Glutamatergic neuron (in vitro differentiated cells): ENCODE results near the gene THSD7A. TPM values are rescaled to one million over a fixed set of nuclear protein-coding genes. Genes with fewer than 3 reads are reported as not detected.

Source experiments
- DNase-seq: peaks from one replicate; pipeline ENCODE4 v3.0.0; 2022
- H3K27ac Mint-ChIP-seq: one replicate; pipeline ENCODE4 v1.8.0; 2020; ENCODE audit warnings: mild to moderate bottlenecking, mixed read lengths, inconsistent platforms; ENCODE audit not compliant: unreplicated experiment
- H3K27me3 Mint-ChIP-seq: one replicate; pipeline ENCODE4 v1.8.0; 2020; ENCODE audit warnings: mild to moderate bottlenecking, moderate library complexity, mixed read lengths, inconsistent platforms; ENCODE audit not compliant: unreplicated experiment
- H3K36me3 Mint-ChIP-seq: one replicate; pipeline ENCODE4 v1.8.0; 2020; ENCODE audit warnings: mild to moderate bottlenecking, mixed read lengths, inconsistent platforms; ENCODE audit not compliant: unreplicated experiment
- H3K4me1 Mint-ChIP-seq: one replicate; pipeline ENCODE4 v1.8.0; 2020; ENCODE audit warnings: mild to moderate bottlenecking, low read depth, mixed read lengths, inconsistent platforms; ENCODE audit not compliant: unreplicated experiment
- H3K4me3 Mint-ChIP-seq: one replicate; pipeline ENCODE4 v1.8.0; 2020; ENCODE audit warnings: mild to moderate bottlenecking, mixed read lengths, inconsistent platforms; ENCODE audit not compliant: unreplicated experiment
- H3K9me3 Mint-ChIP-seq: one replicate; pipeline ENCODE4 v1.8.0; 2020; ENCODE audit warnings: mild to moderate bottlenecking, moderate library complexity, mixed read lengths, inconsistent platforms; ENCODE audit not compliant: unreplicated experiment
- total RNA-seq: library from RNA; stranded (reverse); fragmentation: NEBNext Ultra II Directional; extraction: Animal tissue kit (Norgen Biotek cat#: 25700); gene quantifications from one replicate; pipeline ENCODE4 v1.2.1, GENCODE V29; 2021; ENCODE audit not compliant: unreplicated experiment
- TF ChIP-seq, protein P1 (sequence below): fragments of 200-600 bp; sonication (generic); IDR thresholded peaks from one replicate; pipeline ENCODE4 v1.5.0; 2021; ENCODE audit not compliant: partially characterized antibody, unreplicated experiment

THSD7A gene
- total RNA-seq, 1 donor from 2014 or later, result 211 TPM

DNA sequence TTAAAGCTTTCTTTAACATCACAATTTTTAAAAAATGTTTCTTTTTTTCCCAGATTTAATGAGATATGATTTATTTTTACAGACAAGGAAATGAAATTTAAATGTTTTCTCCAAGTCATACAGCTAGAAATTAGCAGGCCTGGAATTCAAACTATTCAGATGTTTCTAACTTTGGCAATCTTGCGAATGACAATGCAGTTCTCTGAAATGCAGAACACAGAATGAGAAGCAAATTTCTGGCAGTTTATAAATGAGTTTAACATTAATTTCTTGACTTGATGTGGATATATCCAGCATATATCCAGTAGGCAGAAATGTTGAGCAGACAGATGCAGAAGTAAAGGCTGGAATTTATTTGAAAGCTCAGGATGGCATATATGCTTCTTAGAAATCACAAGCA is 227.5 kb downstream of the THSD7A start:
- TF ChIP-seq, protein P1, sequence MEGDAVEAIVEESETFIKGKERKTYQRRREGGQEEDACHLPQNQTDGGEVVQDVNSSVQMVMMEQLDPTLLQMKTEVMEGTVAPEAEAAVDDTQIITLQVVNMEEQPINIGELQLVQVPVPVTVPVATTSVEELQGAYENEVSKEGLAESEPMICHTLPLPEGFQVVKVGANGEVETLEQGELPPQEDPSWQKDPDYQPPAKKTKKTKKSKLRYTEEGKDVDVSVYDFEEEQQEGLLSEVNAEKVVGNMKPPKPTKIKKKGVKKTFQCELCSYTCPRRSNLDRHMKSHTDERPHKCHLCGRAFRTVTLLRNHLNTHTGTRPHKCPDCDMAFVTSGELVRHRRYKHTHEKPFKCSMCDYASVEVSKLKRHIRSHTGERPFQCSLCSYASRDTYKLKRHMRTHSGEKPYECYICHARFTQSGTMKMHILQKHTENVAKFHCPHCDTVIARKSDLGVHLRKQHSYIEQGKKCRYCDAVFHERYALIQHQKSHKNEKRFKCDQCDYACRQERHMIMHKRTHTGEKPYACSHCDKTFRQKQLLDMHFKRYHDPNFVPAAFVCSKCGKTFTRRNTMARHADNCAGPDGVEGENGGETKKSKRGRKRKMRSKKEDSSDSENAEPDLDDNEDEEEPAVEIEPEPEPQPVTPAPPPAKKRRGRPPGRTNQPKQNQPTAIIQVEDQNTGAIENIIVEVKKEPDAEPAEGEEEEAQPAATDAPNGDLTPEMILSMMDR, result no peak
- Mint-ChIP-seq H3K27me3 (peaks cover 8% of the 10 kb centered on the region), H3K9me3 (peaks cover 6% of the 10 kb centered on the region), H3K36me3 (peaks cover 6% of the 10 kb centered on the region), H3K4me3 (no peak overlapping the region), H3K27ac (no peak overlapping the region), H3K4me1 (peaks cover 26% of the 10 kb centered on the region)
- no peak for DNase-seq

GRCh38 chr7:11601761-11602160 is 230.2 kb downstream of the THSD7A start:
- TF ChIP-seq, protein P1, result no peak
- peaks cover 2% of the 10 kb centered on the region for H3K9me3 Mint-ChIP-seq
- H3K27me3 Mint-ChIP-seq, result peaks cover 3% of the 10 kb centered on the region
- no peak for DNase-seq
- peaks cover 18% of the 10 kb centered on the region for H3K36me3 Mint-ChIP-seq
- no peak overlapping the region for H3K4me3 Mint-ChIP-seq
- no peak overlapping the region for H3K27ac Mint-ChIP-seq
- H3K4me1 Mint-ChIP-seq, result peaks cover 5% of the 10 kb centered on the region

DNA sequence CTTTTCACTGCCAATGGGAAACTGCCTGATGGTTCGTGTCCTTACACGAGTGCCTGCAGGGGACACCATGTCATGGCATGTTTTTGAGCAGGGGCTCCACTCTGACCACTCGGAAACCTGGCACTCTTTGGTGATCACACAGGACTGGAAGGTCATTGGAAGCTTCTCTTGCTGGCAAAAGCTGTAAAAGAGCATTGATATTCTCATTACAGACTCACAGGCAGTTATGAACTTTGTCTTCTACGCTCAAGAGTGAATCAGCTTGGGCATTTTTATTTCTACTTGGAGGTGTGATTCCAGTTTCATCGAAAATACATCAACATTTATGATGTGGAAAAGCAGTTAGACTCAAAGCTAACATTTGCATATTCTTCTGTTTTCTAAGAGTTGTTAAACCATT is 238.7 kb downstream of the THSD7A start:
- H3K27me3 Mint-ChIP-seq, result peaks cover 5% of the 10 kb centered on the region
- TF ChIP-seq, protein P1, result no peak

GRCh38 chr7:11592699-11593098 is 239.3 kb downstream of the THSD7A start:
- no peak overlapping the region for H3K4me3 Mint-ChIP-seq
- peaks cover 10% of the 10 kb centered on the region for H3K9me3 Mint-ChIP-seq
- TF ChIP-seq, protein P1, result no peak
- H3K27me3 Mint-ChIP-seq, result peaks cover 5% of the 10 kb centered on the region
- H3K27ac Mint-ChIP-seq, result no peak overlapping the region
- DNase-seq, result no peak
- H3K4me1 Mint-ChIP-seq, result peaks cover 12% of the 10 kb centered on the region
- no peaks in the 10 kb centered on the region for H3K36me3 Mint-ChIP-seq

More for the DNA sequence above, 238.7 kb downstream of the THSD7A start:
- Mint-ChIP-seq H3K9me3 (peaks cover 11% of the 10 kb centered on the region), H3K36me3 (peaks cover 6% of the 10 kb centered on the region), H3K4me3 (no peak overlapping the region), H3K4me1 (peaks cover 11% of the 10 kb centered on the region), H3K27ac (no peak overlapping the region)
- DNase-seq, result no peak

- DNase-seq, result no peak
- H3K27ac Mint-ChIP-seq, result no peak overlapping the region
- H3K36me3 Mint-ChIP-seq, result no peaks in the 10 kb centered on the region
- peaks cover 10% of the 10 kb centered on the region for H3K9me3 Mint-ChIP-seq
- TF ChIP-seq, protein P1, result no peak
- H3K27me3 Mint-ChIP-seq, result peaks cover 5% of the 10 kb centered on the region
- no peak overlapping the region for H3K4me3 Mint-ChIP-seq
- peaks cover 12% of the 10 kb centered on the region for H3K4me1 Mint-ChIP-seq
Observed at GRCh38 chr7:11591943-11592342, 240.1 kb downstream of the THSD7A start.
